H4 (cell line): ENCODE results near the gene ST14. TPM values are rescaled to one million over a fixed set of nuclear protein-coding genes. Genes with fewer than 3 reads are reported as not detected.
A peak's percentile ranks its signal among the peaks of the same experiment; 100 is the strongest.

ENCODE experiments used
- DNase-seq: peaks from one replicate; pipeline ENCODE4 v3.0.0-alpha.2; 2015; ENCODE audit warnings: low spot score
- total RNA-seq: library from RNA; depleted of rRNA; stranded (reverse); fragments of >200 nt; shearing (Covaris generic); gene quantifications from 2 replicates; pipeline ENCODE4 v1.2.3, GENCODE V29; 2014; rRNA removed

The ST14 gene
- total RNA-seq, result 0.02 and 0.10 TPM in 2 replicates

DNA sequence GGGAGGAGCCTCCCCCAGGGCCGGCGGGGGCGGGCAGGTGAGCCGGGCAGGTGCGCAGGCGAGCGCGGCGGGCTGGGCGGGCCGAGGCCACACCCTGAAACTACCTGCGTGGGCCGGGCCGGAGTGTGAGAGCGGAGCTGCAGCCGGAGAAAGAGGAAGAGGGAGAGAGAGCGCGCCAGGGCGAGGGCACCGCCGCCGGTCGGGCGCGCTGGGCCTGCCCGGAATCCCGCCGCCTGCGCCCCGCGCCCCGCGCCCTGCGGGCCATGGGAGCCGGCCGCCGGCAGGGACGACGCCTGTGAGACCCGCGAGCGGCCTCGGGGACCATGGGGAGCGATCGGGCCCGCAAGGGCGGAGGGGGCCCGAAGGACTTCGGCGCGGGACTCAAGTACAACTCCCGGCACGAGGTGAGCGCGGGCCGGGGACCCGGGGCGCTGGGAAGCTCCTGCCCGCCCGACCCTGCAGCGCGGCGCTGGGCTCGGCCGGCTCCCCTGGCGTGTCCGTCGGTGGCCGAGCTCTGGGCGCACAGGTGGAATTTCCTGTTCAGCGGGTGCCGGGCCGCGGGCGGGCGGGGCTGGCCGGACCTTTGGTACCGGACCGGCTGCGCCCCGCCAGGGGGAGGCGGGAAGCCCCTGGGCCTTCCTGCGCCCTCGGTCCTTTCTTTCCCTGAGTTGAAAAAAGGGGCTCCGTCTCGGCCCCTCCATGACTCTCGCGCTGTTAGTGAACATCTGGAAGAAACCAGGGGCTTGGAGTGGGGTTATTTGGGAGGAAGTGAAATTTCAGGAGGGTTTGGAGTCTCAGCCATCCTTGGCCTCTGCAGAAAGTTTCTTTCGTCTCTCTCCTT is at the start of gene ST14:
ST14 (plus strand) TSS at position 126 of the 841 bp plus-strand sequence; CDS start at position 324, 198 bp downstream.
- DNase-seq, result no peak

DNA sequence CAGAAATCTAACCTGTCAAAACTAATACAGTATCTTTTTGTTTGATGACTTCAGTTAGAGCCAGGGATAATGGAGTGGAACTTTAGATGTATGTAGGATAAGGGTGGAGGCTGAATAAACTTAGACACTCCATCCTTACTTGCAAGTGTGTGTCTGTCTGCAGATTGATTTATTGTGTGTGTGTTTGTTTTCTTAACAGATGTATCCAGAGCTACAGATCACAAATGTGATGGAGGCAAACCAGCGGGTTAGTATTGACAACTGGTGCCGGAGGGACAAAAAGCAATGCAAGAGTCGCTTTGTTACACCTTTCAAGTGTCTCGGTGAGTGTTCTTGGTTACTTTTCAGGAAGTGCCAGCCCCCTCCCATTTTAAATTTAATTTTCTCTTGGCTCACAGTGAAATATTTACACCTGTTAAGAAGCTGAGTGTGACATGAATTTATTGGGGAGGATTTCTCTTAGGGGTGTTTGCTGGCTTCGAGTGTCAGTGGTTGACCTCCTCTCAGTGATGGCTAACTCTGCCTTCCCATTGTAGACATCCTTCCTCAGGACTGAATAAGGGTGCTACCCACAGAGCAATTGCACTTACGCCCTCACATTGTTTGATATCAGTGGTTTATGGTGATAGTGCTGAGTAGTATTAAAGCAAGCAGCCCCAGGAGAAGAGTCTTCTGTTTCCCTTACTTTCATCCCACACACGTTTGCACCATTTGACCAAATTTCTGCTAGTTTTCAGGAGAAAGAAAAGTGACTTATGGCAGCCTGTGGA is 49.1 kb upstream of the ST14 start:
- no peak for DNase-seq

DNA sequence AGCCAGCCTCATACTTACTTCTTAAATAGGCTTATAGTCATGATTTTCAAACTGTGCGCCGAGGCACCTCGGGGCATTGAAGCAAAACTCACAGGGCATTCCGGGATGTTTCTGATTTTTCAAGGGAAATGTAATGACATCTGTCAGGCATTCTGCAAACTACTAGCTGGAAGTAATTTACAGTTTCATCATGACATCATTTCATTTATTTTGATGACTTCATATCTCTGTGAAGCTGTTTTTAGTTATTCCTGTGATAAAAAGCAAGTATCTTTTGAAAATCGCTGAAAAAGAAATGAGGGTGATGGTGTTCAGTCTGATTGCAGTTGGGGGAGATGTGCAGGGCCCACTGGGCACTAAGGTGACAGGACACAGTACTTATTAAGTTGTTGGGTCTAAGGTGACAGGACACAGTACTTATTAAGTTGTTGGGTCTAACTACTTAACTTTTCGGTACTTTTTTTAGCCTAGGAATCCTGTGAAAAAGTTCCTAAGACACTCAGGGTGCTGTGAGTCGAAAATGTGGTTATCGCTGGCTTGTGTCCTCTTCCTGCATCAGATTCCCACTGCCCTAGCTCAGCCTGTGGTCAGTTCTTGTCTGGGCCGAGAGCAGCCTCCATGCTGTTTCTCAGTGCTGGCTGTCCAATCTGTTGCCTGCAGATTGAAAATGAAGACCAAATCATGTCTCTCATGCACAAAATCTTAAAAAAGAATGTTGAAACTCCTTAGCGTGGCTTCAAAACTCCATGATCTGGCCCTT is 47.3 kb upstream of the ST14 start:
- DNase-seq, result no peak

DNA sequence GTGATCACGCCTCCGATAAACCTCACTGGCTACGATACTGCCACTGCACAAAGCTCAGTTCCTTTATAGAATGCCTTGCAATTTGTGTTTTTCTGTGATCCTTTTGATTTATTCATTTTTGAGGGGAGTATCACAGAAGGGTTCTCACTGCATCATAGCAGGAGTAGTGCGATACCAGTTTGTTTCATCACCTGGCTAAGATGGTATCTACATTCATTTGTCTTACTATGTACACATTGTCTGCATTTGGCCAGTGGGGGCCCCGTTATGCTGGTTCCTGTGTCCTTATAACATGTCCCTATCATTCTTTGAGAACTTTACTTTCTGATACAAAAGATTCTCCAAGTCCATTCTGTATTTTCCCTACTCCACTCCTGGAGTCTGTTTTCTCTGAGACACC is 45.3 kb upstream of the ST14 start:
- no peak for DNase-seq

DNA sequence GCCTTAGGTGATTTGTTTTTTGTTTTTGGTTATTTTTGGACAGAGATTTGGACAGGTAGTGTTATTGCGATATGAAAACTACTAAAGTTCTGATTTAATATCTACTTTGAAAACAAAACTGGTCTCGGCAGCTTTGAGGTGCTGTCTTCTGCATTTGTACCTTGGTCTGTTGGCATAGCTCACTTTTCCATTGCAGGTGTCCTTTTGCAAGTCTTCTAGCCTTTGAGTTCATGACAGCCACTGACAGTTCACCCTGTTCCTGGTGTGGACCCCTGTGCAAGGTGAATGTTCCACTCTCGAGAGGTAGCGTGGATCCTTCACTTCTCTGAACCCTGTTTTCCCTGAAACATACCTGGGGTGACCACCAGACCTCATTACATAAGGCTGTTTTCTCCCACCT is 44.9 kb upstream of the ST14 start:
- DNase-seq, result no peak

DNA sequence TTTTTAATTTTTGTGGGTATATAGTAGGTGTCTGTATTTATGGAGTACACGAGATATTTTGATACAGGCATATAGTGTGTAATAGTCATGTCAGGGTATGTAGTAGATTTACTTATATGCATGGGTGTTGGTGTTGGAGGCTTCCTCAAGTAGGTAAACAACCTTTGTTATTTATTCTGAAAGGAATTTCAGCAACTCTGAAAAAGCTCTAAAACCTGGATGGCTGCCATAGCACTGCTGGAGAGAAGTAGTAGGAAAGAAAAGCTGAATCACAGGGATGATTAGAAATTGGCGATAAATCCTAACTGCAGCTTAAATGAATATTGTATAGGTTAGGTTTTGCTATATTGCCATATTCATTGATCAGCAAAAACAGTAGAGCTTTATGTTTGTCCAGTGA is 44.4 kb upstream of the ST14 start:
- peak; percentile 14 for DNase-seq

DNA sequence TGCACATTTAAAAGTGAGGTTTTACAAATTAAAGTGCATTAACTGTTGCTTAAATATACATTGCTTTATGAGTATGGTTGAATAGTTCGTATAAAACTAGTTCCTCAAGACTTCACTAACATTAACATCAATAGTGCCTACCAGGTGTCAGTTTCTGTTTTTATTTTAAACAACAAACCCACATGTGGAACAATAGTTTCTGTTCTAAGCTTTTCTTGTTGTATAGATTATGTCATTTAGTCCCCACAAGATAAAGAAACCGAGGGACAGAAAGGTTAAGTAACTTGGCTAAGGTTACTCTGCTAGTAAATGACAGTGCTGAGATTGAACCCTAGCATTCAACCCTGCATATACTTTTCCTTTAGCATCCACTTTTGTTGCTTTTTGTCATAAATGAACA is 41.4 kb upstream of the ST14 start:
- DNase-seq, result no peak

DNA sequence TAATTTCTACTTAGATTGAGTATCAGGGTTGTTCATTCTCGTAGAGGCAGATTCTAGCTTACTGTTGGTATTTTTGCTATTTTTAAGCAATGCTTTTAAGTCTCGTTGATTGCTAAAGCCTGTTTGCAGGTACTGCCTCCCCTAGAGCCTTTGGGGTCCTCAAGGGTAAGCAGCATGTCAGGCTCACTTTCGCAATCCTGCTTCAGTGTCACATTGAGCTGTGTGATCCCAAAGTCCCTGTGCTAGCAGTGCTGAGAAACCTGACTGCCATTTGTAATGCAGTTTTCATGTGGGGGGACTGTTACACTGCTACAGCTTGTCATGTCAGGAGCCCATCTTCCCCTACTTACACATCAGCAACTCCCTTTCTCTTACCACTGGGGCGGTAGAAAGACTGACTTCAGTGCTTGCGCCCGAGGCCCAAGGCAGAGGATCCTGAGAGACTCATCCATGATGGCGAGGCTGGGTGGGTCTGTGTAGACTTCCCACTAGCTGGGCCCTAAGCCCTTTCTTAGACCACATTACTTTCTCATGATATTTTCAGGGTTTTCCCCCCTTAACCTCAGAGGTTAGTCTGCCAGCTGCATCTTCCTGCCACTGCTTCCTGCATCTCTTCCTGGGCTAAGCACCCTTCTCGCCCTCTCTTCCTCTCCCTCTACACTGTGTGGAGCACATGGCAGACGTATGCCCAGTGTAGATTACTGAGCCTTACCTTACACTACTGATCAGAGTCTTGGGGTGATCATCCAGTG is 40.8 kb upstream of the ST14 start:
- DNase-seq, result no peak

DNA sequence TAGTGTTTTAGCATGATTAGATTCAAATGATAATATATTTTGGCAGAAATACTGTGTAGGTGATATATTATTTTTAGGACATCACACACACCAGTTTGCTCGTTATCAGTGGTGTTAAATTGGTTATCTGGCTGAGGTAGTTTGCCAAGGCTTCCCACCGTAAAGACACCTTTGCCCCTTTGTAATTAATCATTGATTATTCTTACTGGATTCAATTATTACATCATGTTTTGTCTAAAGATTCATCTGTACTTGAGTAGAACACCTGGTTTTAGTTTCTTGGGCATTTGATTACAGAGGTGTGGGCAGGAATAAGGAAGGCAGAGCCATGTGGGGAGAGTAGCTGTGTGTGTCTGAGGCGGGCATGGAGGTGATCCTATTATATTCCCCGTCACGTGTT is 39.5 kb upstream of the ST14 start:
- DNase-seq, result no peak

DNA sequence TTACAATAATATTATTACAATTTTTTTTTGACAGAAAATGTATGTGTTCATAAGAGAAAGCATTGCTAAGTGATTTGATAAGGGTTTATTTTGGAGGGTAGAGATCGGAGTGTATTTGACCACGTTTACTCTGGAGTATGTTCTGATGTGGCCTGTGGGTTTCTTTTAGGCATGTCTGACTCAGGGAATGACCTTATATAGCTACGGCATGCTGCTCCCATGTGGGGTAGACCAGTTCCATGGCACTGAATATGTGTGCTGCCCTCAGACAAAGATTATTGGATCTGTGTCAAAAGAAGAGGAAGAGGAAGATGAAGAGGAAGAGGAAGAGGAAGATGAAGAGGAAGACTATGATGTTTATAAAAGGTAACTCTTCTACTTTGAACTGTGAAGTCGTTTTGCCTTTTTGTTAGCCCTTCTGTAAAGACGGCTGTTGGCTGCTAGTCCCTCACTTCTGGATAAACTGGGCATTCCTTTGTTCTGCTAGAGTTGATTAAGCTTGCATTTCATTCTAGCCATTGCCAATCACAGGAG is 38.1 kb upstream of the ST14 start:
- no peak for DNase-seq

DNA sequence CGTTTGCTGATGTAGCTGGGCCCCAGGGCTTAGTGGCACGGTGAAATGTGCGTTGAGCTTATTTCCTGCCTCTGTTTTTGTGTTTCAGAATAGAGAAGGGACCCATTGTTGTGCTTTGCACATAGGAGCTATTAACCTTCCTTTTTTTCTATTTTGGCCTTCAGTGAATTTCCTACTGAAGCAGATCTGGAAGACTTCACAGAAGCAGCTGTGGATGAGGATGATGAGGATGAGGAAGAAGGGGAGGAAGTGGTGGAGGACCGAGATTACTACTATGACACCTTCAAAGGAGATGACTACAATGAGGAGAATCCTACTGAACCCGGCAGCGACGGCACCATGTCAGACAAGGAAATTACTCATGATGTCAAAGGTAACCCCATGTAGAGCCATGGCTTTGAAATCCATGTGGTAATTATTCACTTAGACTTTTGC is 37.4 kb upstream of the ST14 start:
- no peak for DNase-seq

DNA sequence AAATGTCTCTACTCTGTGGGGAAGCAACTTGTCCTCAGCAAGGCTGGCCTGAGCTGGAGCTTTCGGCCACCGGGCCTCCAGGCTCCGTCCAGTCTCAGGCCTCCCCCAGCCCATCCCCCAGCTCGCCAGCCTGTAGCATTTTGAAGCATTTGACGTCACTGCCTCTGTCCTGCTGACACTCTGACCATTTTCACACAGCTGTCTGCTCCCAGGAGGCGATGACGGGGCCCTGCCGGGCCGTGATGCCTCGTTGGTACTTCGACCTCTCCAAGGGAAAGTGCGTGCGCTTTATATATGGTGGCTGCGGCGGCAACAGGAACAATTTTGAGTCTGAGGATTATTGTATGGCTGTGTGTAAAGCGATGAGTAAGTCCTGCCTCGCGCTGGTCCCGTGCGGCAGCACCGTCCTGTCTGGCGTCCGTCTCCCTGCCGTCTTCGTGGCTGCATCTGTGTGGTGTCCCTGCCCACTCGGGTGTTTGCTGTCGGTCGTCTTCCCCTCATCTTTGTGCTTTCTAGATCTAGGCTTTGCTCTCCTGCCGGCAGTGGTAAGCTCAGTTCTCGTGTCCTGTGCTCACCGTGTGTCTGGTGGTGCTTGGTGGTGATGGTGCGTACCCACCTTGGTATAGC is 36.1 kb upstream of the ST14 start:
- no peak for DNase-seq

DNA sequence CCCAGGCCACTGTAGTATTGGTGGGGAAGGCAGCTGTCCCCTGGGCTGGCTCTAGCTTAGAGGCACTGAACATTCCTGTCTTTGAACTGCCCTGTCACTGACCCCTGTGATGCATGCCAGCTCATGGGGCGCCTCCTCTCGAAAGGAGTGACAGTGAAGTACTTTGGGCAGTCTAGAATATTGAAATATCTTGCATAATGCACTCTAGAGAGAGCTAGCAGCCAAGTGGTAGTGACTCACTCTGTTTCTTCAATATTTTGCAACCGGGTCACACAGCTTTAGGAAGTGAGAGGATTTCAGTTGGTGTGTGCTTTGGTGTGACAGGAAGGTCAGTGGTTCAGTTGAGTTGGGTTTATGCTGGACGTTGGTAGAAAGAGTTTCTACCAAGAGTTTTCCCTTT is 35.5 kb upstream of the ST14 start:
- peak; percentile 73 for DNase-seq

DNA sequence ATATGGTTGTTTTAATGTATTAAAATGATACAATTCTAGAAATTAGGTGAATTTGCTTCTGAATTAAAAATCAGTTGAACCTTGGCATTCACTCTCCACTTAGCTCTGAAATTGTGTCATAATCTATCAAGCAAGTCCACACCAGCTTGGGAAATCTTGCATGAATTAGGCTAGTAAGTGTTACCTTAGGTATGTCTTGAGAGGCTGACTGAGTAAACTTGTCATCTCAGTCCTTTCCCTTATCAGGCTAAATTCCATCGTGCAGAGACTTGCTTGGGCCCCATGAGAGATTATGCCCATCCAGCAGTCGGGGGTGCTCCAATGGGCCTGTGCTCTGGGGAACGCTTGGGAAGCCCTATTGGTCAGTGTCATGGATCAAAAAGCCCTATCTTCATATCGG is 33.9 kb upstream of the ST14 start:
- DNase-seq, result no peak

DNA sequence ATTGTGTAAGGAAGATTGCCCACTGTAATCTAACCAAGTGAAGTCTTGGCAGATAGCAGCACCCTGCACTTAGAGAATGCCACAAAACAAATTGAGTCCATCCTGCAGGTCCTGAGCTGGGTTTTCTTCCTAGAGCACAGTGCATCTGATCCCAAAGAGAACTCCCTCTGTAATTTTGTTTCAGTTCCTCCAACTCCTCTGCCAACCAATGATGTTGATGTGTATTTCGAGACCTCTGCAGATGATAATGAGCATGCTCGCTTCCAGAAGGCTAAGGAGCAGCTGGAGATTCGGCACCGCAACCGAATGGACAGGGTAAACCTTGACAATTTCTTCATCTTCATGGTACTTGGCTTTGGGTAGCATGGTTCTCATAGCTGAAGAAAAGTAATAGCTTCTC is 33.1 kb upstream of the ST14 start:
- no peak for DNase-seq

DNA sequence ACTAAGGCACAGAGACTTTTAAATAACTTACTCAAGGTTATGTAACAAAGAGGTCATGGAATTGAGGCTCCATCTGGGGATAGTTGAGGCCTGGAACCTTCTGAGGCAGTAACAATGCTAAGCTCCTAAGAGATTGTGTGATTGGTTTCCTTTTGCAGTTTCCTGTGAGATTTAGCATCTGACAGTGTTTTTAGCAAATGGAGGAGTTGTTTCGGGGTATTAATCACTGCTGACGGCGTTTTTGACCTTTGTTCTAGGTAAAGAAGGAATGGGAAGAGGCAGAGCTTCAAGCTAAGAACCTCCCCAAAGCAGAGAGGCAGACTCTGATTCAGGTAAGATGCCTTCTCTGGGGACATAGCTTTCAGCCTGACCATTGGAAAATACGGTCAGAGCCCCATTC is 32.1 kb upstream of the ST14 start:
- no peak for DNase-seq

DNA sequence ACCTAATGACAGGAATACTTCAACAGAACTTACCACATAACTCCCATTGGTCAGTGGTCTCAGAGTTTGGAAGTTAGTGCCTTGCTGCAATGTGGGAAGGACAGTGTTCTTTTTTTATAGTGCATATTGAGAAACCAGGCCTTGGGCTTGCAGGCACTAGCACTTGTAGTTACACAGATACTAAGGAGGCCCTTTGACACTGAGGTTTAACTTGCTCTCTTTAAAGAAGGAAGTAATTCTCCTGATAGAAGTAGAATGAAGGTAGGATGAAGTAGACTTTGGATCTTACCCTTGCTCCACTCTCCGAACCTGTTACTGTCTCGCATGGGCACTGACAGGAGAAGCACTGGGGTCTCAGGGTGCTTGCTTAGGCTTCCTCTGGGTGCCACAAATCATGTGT is 31.0 kb upstream of the ST14 start:
- DNase-seq, result no peak

DNA sequence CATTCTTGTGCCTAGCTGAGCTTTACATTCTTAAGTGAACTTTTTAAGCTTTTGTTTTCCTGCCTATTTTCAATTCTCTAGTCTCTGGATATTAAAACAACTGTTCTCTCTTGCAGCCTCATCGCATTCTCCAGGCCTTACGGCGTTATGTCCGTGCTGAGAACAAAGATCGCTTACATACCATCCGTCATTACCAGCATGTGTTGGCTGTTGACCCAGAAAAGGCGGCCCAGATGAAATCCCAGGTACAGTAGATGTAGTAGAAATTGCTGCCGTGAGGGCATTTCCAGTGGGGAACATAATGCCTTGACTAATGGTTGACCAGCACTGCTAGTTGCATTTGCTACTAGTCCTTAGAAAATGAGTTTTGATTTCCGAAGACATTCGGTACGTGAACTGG is 29.7 kb upstream of the ST14 start:
- DNase-seq, result no peak

DNA sequence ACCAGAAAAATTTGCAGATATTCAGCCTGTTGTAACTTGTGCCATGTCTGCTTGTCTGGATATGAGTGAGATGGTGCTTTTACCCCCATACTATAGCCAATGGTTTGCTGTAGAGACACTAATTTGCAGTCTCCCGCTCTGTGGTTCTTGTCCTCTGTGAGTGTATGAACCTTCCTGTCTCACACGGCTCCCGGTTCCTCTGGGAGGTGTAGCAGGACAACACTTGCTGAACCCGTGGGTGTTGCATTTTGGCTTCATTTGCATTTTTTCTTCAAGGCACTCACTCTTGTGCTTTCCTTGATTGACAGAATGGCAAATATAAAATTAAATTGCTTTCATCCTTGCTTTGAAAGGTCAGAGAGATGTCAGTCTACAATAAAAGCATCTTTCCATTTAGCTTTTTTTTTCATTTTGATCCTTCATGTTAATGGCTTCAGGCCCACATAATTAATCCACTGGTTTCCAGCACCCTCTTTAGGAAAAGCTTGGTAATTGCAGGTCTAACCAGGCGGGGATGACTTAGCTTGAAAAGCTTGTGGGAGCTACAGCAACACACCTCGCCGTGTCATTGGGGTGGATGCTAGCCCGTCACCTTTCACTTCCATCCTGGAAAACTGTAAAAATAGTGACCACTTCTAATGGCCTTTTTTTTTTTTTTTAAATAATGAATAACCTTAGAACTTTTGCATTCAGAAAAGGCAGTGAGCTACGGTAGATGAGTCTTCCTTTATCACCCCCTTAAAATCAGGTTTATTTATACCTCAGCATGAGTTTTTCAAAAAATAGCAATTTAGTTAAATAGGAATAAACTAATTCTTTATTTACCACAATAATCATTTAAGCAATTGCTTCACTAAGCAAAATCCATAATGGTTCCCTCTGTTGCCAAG is 27.4 kb upstream of the ST14 start:
- DNase-seq, result peak; percentile 44

DNA sequence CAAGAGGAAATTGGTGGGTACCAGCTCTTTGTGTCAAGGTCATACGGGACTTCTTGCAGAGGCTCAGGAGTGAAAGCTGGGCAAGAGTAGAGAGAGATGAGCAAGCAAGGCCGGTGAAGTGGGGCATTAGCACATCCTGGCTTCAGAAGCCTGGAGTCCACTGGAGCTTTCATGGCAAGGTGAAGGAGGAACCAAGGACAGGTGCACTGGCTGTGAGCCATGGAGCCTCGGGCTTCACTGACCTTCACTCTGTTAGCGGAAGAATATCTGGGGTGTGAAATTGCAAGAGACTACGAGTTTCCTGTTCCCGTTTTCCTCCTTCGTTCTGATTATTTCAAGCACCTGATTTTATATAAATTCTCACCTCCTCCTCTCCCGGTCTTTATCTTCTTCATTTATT is 25.9 kb upstream of the ST14 start:
- no peak for DNase-seq
